HEK293T (cell line): ENCODE results near the gene PDLIM3.

ENCODE experiments used
- CTCF ChIA-PET: fragments of 350-600 bp; formaldehyde crosslinking; extraction: SDS; loops from one replicate; lab custom pipeline; 2021; ENCODE audit warnings: antibody characterized with exemption, inconsistent platforms; lab: Yijun Ruan, JAX
- POLR2A ChIA-PET: fragments of 350-600 bp; formaldehyde crosslinking; extraction: SDS; loops from one replicate; lab custom pipeline; 2020; ENCODE audit warnings: antibody characterized with exemption, inconsistent platforms; lab: Yijun Ruan, JAX
- DNase-seq: peaks from one replicate; pipeline ENCODE4 v3.0.0; 2012; ENCODE audit warnings: mixed read lengths; ENCODE audit errors: extremely low spot score
- ARNT ChIP-seq: fragments of 450-650 bp; IDR thresholded peaks from 2 replicates; pipeline ENCODE4 v1.6.1; 2017; ENCODE audit warnings: mild to moderate bottlenecking
- BHLHE40 ChIP-seq: fragments of 450-650 bp; IDR thresholded peaks from 2 replicates; pipeline ENCODE4 v1.6.1; 2016; ENCODE audit warnings: mild to moderate bottlenecking, moderate library complexity, borderline replicate concordance
- CTBP1 ChIP-seq: fragments of 450-650 bp; IDR thresholded peaks from 2 replicates; pipeline ENCODE4 v1.6.1; 2016; ENCODE audit warnings: borderline replicate concordance
- ELF4 ChIP-seq: fragments of 450-650 bp; IDR thresholded peaks from 2 replicates; pipeline ENCODE4 v1.6.1; 2017; ENCODE audit warnings: antibody characterized with exemption
- FOXA1 ChIP-seq: fragments of 450-650 bp; IDR thresholded peaks from 2 replicates; pipeline ENCODE4 v1.6.1; 2016; ENCODE audit warnings: mild to moderate bottlenecking
- FOXK2 ChIP-seq: fragments of 450-650 bp; IDR thresholded peaks from 2 replicates; pipeline ENCODE4 v1.6.1; 2016; ENCODE audit warnings: mild to moderate bottlenecking
- FOXM1 ChIP-seq: fragments of 450-650 bp; IDR thresholded peaks from 2 replicates; pipeline ENCODE4 v1.6.1; 2017; ENCODE audit warnings: mild to moderate bottlenecking, borderline replicate concordance
- HDGF ChIP-seq: fragments of 450-650 bp; IDR thresholded peaks from 2 replicates; pipeline ENCODE4 v1.6.1; 2017; ENCODE audit warnings: antibody characterized with exemption, borderline replicate concordance
- L3MBTL2 ChIP-seq: fragments of 450-650 bp; conservative IDR thresholded peaks from 2 replicates; pipeline ENCODE4 v1.6.1; 2016; ENCODE audit warnings: mild to moderate bottlenecking
- LEF1 ChIP-seq: fragments of 450-650 bp; IDR thresholded peaks from 2 replicates; pipeline ENCODE4 v1.6.1; 2017; ENCODE audit warnings: mild to moderate bottlenecking, borderline replicate concordance
- NFRKB ChIP-seq: fragments of 450-650 bp; IDR thresholded peaks from 2 replicates; pipeline ENCODE4 v1.6.1; 2016; ENCODE audit warnings: mild to moderate bottlenecking, moderate library complexity
- SP1 ChIP-seq: fragments of 450-650 bp; IDR thresholded peaks from 2 replicates; pipeline ENCODE4 v1.6.1; 2017
- SUZ12 ChIP-seq: fragments of 450-650 bp; IDR thresholded peaks from 2 replicates; pipeline ENCODE4 v1.6.1; 2016; ENCODE audit warnings: mild to moderate bottlenecking
- TARDBP ChIP-seq: fragments of 450-650 bp; IDR thresholded peaks from 2 replicates; pipeline ENCODE4 v1.6.1; 2016
- ZNF384 ChIP-seq: fragments of 450-650 bp; IDR thresholded peaks from 2 replicates; pipeline ENCODE4 v1.6.1; 2016
- TF ChIP-seq, protein P1 (sequence below): fragments of 450-650 bp; IDR thresholded peaks from 2 replicates; pipeline ENCODE4 v1.6.1; 2016

Gene PDLIM3

GRCh38 chr4:185508181-185508580, 27.1 kb downstream of the PDLIM3 start:
- TF ChIP-seq BHLHE40: no peak
- TF ChIP-seq FOXA1: no peak
- TF ChIP-seq TARDBP: no peak
- no peak for TF ChIP-seq ELF4
- no peak for TF ChIP-seq L3MBTL2
- no peak for TF ChIP-seq ARNT
- TF ChIP-seq SUZ12: no peak
- no peak for TF ChIP-seq CTBP1
- TF ChIP-seq FOXK2: no peak
- no peak for TF ChIP-seq HDGF
- TF ChIP-seq FOXM1: no peak
- TF ChIP-seq, protein P1, sequence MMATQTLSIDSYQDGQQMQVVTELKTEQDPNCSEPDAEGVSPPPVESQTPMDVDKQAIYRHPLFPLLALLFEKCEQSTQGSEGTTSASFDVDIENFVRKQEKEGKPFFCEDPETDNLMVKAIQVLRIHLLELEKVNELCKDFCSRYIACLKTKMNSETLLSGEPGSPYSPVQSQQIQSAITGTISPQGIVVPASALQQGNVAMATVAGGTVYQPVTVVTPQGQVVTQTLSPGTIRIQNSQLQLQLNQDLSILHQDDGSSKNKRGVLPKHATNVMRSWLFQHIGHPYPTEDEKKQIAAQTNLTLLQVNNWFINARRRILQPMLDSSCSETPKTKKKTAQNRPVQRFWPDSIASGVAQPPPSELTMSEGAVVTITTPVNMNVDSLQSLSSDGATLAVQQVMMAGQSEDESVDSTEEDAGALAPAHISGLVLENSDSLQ: no peak
- no peak for TF ChIP-seq SP1
- no peak for TF ChIP-seq NFRKB
- no peak for TF ChIP-seq ZNF384
- TF ChIP-seq LEF1: no peak
- ChIA-PET CTCF (interaction anchor here (1.3 kb wide), 1 partner anchor 90 kb away, joined by 5 read pairs; no protein-coding TSS in a partner anchor), POLR2A (interaction anchor here (1.4 kb wide), 1 partner anchor 27 kb away, joined by 5 read pairs; the partner anchor contains the start of gene PDLIM3)
- DNase-seq: peak; percentile 5

- POLR2A ChIA-PET: no interaction called here
- DNase-seq: no peak
- no peak for TF ChIP-seq CTBP1
- no peak for TF ChIP-seq HDGF
- TF ChIP-seq ELF4: no peak
- no peak for TF ChIP-seq L3MBTL2
- no peak for TF ChIP-seq BHLHE40
- no peak for TF ChIP-seq ZNF384
- no peak for TF ChIP-seq FOXA1
- TF ChIP-seq TARDBP: no peak
- TF ChIP-seq FOXK2: no peak
- TF ChIP-seq, protein P1: no peak
- CTCF ChIA-PET: no interaction called here
Measured at GRCh38 chr4:185506422-185506821, 28.9 kb downstream of the PDLIM3 start.

- no peak for DNase-seq
- TF ChIP-seq FOXK2: no peak
- TF ChIP-seq BHLHE40: no peak
- no peak for TF ChIP-seq HDGF
- TF ChIP-seq TARDBP: no peak
- TF ChIP-seq, protein P1: no peak
- no peak for TF ChIP-seq LEF1
- TF ChIP-seq FOXM1: no peak
- no peak for TF ChIP-seq CTBP1
- no peak for TF ChIP-seq L3MBTL2
- TF ChIP-seq SP1: no peak
- TF ChIP-seq ZNF384: no peak
- CTCF ChIA-PET: no interaction called here
- POLR2A ChIA-PET: no interaction called here
Measured at GRCh38 chr4:185504098-185505047, 30.9 kb downstream of the PDLIM3 start.

DNA sequence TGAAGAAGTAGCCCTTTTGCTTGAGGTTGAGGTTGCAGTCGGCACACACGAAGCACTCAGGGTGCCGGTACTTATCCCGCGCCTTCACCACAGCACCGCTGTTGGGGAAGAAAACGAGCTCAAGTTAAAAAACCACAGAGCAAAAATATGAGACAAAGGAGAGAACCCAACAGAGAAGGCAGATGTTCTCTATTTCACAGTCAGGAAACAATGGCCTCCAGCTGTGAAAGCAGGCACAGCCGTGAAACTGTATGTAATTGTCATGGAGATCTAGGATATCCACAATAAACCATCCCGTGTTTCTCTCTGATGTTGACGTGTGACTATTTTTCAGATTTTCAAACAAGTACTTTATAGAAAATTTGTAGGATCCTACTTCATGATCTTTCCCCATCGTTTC, 32.9 kb downstream of the PDLIM3 start:
- CTCF ChIA-PET: no interaction called here
- no peak for DNase-seq
- POLR2A ChIA-PET: no interaction called here
- TF ChIP-seq SP1: no peak
- TF ChIP-seq SUZ12: no peak
- TF ChIP-seq L3MBTL2: no peak
- TF ChIP-seq TARDBP: no peak
- no peak for TF ChIP-seq NFRKB
- no peak for TF ChIP-seq HDGF
- no peak for TF ChIP-seq FOXM1
- TF ChIP-seq ZNF384: no peak
- TF ChIP-seq ELF4: no peak
- TF ChIP-seq, protein P1: no peak
- no peak for TF ChIP-seq BHLHE40
- no peak for TF ChIP-seq FOXK2
- no peak for TF ChIP-seq FOXA1

DNA sequence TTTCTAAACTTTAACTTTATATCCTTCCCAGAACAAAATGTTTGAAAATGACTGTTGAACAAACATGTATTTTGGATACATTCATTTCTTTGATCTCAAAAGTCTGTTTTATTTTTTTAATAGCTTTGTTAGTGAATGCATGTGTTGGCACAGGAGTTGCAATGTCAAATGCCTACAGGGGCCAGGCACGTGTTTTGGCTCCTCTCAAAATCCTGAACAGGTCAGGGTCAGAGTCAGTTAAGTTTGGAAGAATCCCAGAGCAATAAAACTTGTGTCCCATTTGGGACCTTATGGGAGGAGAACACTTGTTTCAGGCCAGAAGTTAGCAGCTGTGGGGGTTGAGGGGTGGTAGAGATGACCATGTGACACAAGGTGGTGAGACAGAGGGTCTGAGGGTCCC, 34.7 kb downstream of the PDLIM3 start:
- DNase-seq: no peak
- ChIA-PET POLR2A (no interaction called here), CTCF (no interaction called here)

More for the DNA sequence above, 34.7 kb downstream of the PDLIM3 start:
- TF ChIP-seq LEF1 (no peak), FOXK2 (no peak), HDGF (no peak), FOXA1 (no peak), L3MBTL2 (no peak), FOXM1 (no peak), NFRKB (no peak), SP1 (no peak), BHLHE40 (no peak), ELF4 (no peak), TARDBP (no peak), ZNF384 (no peak), CTBP1 (no peak), ARNT (no peak), SUZ12 (no peak)
- TF ChIP-seq, protein P1: no peak
